Measurements from ENCODE around the gene THADA. TPM values are rescaled to one million over a fixed set of nuclear protein-coding genes. Genes with fewer than 3 reads are reported as not detected.
"Not testable (repeated sequence)": the region's sequence is repeated elsewhere in the genome, so short reads cannot be mapped to it uniquely, and the experiment has no call there.

The THADA gene
- total RNA-seq, 1 donor from 2014 or later = 33.8 TPM

DNA sequence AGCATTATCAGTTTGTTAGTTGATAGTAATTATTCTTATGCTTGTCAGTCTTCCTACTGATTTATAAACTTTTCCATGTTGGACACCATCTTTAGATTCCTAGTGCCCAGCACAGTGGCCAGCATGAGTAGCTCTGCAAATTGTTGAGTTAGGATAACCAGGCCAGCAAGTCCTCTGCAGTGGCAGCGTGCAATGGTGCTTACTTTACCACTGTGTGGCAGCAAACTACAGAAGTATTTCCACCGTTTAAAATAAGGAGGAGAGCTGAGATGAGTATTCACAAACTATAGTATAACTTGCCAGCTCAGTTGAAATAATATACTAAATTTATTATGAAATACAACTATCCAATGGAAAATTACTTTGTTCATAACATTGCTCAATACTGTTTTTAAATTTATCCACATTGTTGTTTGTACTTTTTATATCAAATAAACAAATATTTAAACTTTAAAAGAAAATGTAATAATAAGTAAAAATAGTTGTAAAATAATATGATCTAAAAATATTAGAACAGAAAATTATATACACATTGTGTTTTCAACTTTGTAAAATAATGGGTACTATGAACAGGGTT lies 9.3 kb upstream of the THADA start:
- no peaks in the 10 kb centered on the region for H3K9me3 Mint-ChIP-seq
- H3K4me1 Mint-ChIP-seq = peaks cover 8% of the 10 kb centered on the region
- no peak for DNase-seq (ENCODE audit: low read depth, low spot score)
- no peak overlapping the region for H3K27ac Mint-ChIP-seq (ENCODE audit: unreplicated experiment)
- no peaks in the 10 kb centered on the region for H3K36me3 Mint-ChIP-seq (ENCODE audit: low read depth)
- no peak overlapping the region for H3K4me3 Mint-ChIP-seq
- TF ChIP-seq, protein P1, sequence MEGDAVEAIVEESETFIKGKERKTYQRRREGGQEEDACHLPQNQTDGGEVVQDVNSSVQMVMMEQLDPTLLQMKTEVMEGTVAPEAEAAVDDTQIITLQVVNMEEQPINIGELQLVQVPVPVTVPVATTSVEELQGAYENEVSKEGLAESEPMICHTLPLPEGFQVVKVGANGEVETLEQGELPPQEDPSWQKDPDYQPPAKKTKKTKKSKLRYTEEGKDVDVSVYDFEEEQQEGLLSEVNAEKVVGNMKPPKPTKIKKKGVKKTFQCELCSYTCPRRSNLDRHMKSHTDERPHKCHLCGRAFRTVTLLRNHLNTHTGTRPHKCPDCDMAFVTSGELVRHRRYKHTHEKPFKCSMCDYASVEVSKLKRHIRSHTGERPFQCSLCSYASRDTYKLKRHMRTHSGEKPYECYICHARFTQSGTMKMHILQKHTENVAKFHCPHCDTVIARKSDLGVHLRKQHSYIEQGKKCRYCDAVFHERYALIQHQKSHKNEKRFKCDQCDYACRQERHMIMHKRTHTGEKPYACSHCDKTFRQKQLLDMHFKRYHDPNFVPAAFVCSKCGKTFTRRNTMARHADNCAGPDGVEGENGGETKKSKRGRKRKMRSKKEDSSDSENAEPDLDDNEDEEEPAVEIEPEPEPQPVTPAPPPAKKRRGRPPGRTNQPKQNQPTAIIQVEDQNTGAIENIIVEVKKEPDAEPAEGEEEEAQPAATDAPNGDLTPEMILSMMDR (conservative IDR thresholded peaks at IDR 0.05) = peak; percentile 62
- H3K27me3 Mint-ChIP-seq (ENCODE audit: low read depth) = peaks cover 2% of the 10 kb centered on the region

DNA sequence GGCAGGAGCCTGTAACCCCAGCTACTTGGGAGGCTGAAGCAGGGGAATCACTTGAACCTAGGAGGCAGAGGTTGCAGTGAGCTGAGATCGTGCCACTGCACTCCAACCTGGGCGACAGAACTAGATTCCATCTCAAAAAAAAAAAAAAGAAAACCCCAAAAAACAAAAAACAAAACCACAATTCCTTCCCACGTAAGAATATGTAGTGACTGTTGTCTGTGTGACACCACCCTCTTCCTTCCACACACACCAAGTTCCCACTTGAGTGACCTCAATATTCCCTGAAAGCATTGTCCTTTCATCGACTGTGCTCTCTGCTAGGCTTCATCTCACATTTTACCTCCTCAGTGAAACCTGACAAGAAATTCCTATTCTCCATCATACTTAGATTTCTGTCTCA lies 8.8 kb upstream of the THADA start:
- TF ChIP-seq, protein P1 (conservative IDR thresholded peaks at IDR 0.05) = no peak
- H3K27me3 Mint-ChIP-seq (ENCODE audit: low read depth) = peaks cover 4% of the 10 kb centered on the region
- peaks cover 8% of the 10 kb centered on the region for H3K4me1 Mint-ChIP-seq
- H3K36me3 Mint-ChIP-seq (ENCODE audit: low read depth) = no peaks in the 10 kb centered on the region
- no peak overlapping the region for H3K27ac Mint-ChIP-seq (ENCODE audit: unreplicated experiment)
- H3K4me3 Mint-ChIP-seq = no peak overlapping the region
- no peak for DNase-seq (ENCODE audit: low read depth, low spot score)
- H3K9me3 Mint-ChIP-seq = no peaks in the 10 kb centered on the region

DNA sequence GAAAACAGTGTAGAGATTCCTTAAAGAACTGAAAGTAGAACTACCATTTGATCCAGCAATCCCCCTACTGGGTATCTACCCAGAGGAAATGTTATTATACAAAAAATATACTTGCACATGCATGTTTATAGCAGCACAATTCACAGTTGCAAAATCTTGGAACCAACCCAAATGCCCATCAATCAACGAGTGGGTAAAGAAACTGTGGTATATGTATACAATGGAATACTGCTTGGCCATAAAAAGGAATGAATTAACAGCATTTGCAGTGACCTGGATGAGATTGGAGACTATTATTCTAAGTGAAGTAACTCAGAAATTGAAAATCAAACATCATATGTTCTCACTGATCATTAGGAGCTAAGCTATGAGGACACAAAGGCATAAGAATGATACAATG lies 4.8 kb upstream of the THADA start:
- H3K4me1 Mint-ChIP-seq; H3K36me3 Mint-ChIP-seq (ENCODE audit: low read depth); DNase-seq (ENCODE audit: low read depth, low spot score); H3K27me3 Mint-ChIP-seq (ENCODE audit: low read depth); H3K27ac Mint-ChIP-seq (ENCODE audit: unreplicated experiment); H3K4me3 Mint-ChIP-seq; H3K9me3 Mint-ChIP-seq: not testable (repeated sequence)

DNA sequence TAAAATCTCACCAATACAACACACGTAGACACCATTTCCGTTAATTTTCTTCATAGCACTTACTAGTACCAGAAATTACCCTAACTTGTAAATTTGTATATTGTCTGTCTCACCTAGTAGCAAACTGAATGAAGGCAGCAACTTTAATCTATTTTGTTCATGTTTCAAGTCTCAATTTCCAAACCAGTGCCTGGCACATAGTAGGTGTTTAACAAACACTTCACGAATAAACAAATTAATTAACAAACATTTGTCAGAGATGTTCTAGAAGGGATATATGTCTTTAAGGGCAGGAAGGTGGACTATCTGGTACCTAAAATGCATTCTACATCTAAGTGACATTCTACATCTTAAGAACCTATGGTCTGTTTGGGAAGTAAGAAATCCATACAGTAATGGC lies 963 bp downstream of the THADA start:
- Mint-ChIP-seq H3K36me3 (ENCODE audit: low read depth) (no peaks in the 10 kb centered on the region), H3K4me1 (peaks cover 27% of the 10 kb centered on the region), H3K27ac (ENCODE audit: unreplicated experiment) (no peak overlapping the region), H3K27me3 (ENCODE audit: low read depth) (peaks cover 7% of the 10 kb centered on the region), H3K9me3 (no peaks in the 10 kb centered on the region), H3K4me3 (peak overlapping the region; percentile 99)
- TF ChIP-seq, protein P1 (conservative IDR thresholded peaks at IDR 0.05) = no peak
- DNase-seq (ENCODE audit: low read depth, low spot score) = no peak

DNA sequence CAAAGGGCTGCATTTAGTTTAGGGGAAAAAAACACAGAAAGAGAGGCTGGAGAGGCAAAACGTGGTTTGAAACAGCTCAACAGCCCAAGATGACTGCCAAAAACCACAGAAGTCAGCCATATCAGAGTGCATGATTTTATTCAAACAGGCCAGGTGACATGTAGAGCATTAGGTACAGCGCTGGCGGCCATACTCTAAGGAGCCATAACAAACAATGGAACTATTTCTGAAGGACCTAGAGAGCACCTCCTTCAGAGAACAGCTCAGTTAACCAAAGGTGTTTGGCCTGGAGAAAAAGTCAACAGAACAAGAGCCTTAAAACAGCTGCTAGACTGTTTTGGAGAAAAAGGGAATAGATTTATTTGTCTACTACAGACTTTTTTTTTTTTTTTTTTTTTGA lies 2.6 kb downstream of the THADA start:
- TF ChIP-seq, protein P1 (conservative IDR thresholded peaks at IDR 0.05) = no peak
- peak overlapping the region; percentile 66 for H3K4me3 Mint-ChIP-seq
- peaks cover 27% of the 10 kb centered on the region for H3K4me1 Mint-ChIP-seq
- peaks cover 4% of the 10 kb centered on the region for H3K27me3 Mint-ChIP-seq (ENCODE audit: low read depth)
- H3K36me3 Mint-ChIP-seq (ENCODE audit: low read depth) = peaks cover 5% of the 10 kb centered on the region
- no peak for DNase-seq (ENCODE audit: low read depth, low spot score)
- H3K27ac Mint-ChIP-seq (ENCODE audit: unreplicated experiment) = no peak overlapping the region
- H3K9me3 Mint-ChIP-seq = no peaks in the 10 kb centered on the region

DNA sequence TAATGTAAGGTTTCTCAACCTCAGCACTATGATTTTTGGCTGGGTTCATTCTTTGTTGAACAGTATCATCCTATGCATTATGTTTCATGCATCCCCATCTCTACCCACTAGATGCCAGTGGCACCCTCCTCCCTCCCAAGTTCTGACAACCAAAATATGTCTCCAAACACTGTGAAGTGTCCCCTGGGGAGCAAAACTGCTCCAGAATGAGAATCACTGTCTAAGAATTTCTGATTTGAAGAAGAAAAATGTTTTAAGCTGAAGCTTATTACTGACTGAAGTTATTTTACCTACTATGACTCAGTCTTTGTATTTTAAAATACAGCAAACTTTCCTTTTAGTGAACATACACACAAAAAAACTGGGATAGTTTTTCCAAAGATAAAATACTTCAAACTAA lies 3.4 kb downstream of the THADA start:
- Mint-ChIP-seq H3K27ac (ENCODE audit: unreplicated experiment) (no peak overlapping the region), H3K36me3 (ENCODE audit: low read depth) (peaks cover 5% of the 10 kb centered on the region), H3K9me3 (no peaks in the 10 kb centered on the region), H3K4me3 (peak overlapping the region; percentile 66), H3K27me3 (ENCODE audit: low read depth) (no peaks in the 10 kb centered on the region), H3K4me1 (peaks cover 27% of the 10 kb centered on the region)
- no peak for DNase-seq (ENCODE audit: low read depth, low spot score)
- TF ChIP-seq, protein P1 (conservative IDR thresholded peaks at IDR 0.05) = no peak
